ENCODE measurements around the gene GOSR2. TPM values are rescaled to one million over a fixed set of nuclear protein-coding genes. Genes with fewer than 3 reads are reported as not detected.

Gene GOSR2
- total RNA-seq, 3 donors from 2014 or later (not counting 1 experiment from before 2014, with no cell fraction given) = 55.7 to 66.7 (median 59.1) TPM

- no peaks in the 10 kb centered on the region for H3K36me3 ChIP-seq (ENCODE audit: control insufficient read depth, insufficient read depth, low read length)
- H3K9me3 Mint-ChIP-seq = no peaks in the 10 kb centered on the region
- TF ChIP-seq, protein P1, sequence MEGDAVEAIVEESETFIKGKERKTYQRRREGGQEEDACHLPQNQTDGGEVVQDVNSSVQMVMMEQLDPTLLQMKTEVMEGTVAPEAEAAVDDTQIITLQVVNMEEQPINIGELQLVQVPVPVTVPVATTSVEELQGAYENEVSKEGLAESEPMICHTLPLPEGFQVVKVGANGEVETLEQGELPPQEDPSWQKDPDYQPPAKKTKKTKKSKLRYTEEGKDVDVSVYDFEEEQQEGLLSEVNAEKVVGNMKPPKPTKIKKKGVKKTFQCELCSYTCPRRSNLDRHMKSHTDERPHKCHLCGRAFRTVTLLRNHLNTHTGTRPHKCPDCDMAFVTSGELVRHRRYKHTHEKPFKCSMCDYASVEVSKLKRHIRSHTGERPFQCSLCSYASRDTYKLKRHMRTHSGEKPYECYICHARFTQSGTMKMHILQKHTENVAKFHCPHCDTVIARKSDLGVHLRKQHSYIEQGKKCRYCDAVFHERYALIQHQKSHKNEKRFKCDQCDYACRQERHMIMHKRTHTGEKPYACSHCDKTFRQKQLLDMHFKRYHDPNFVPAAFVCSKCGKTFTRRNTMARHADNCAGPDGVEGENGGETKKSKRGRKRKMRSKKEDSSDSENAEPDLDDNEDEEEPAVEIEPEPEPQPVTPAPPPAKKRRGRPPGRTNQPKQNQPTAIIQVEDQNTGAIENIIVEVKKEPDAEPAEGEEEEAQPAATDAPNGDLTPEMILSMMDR (IDR thresholded peaks at IDR 0.05) = no peak
- peaks cover 6 to 9% of the 10 kb centered on the region in 2 donors for H3K4me1 Mint-ChIP-seq
- no peak overlapping the region for H3K4me3 Mint-ChIP-seq
- H3K27ac ChIP-seq (ENCODE audit: low read length) = no peak overlapping the region
- intact Hi-C loops (cut with micrococcal nuclease) = no loop called here
- H3K4me1 ChIP-seq (ENCODE audit: control insufficient read depth, insufficient read depth, low read length) = no peaks in the 10 kb centered on the region
- ATAC-seq = no peak
- no peak for DNase-seq
- 91% methylated on average over 9 of the region's 9 CpGs for WGBS (ENCODE audit: insufficient coverage)
- H3K9me3 ChIP-seq (ENCODE audit: control insufficient read depth, insufficient read depth, low read length) = no peaks in the 10 kb centered on the region
- H3K27me3 Mint-ChIP-seq (ENCODE audit: low read depth in 2 of 2) = no peaks in the 10 kb centered on the region
- no peak overlapping the region for H3K4me3 ChIP-seq (ENCODE audit: low read length)
- H3K27ac Mint-ChIP-seq = no peak overlapping the region
- H3K27me3 ChIP-seq (ENCODE audit: control insufficient read depth, insufficient read depth, low read length) = no peaks in the 10 kb centered on the region
- peaks cover 10% of the 10 kb centered on the region for H3K36me3 Mint-ChIP-seq
Measured at GRCh38 chr17:46964315-46965265, 41.6 kb downstream of the GOSR2 start.

GRCh38 chr17:46968224-46968834 lies 45.4 kb downstream of the GOSR2 start:
- no peaks in the 10 kb centered on the region for H3K36me3 Mint-ChIP-seq

GRCh38 chr17:46968896-46969295 lies 45.9 kb downstream of the GOSR2 start:
- no peak for DNase-seq
- WGBS (ENCODE audit: insufficient coverage) = 97% methylated on average over 8 of the region's 8 CpGs
- Histone ChIP-seq H3K36me3 (ENCODE audit: control insufficient read depth, insufficient read depth, low read length) (no peaks in the 10 kb centered on the region), H3K4me1 (ENCODE audit: control insufficient read depth, insufficient read depth, low read length) (no peaks in the 10 kb centered on the region), H3K27ac (ENCODE audit: low read length) (no peak overlapping the region), H3K9me3 (ENCODE audit: control insufficient read depth, insufficient read depth, low read length) (no peaks in the 10 kb centered on the region), H3K27me3 (ENCODE audit: control insufficient read depth, insufficient read depth, low read length) (no peaks in the 10 kb centered on the region), H3K4me3 (ENCODE audit: low read length) (no peak overlapping the region)
- H3K4me3 Mint-ChIP-seq = no peak overlapping the region
- H3K4me1 Mint-ChIP-seq = no peaks in the 10 kb centered on the region
- TF ChIP-seq, protein P1 (IDR thresholded peaks at IDR 0.05) = no peak
- ATAC-seq = no peak
- no peaks in the 10 kb centered on the region for H3K36me3 Mint-ChIP-seq
- no peak overlapping the region for H3K27ac Mint-ChIP-seq
- H3K9me3 Mint-ChIP-seq = no peaks in the 10 kb centered on the region
- intact Hi-C loops (cut with micrococcal nuclease) = no loop called here
- H3K27me3 Mint-ChIP-seq (ENCODE audit: low read depth in 2 of 2) = no peaks in the 10 kb centered on the region

More at GRCh38 chr17:46968224-46968834, 45.4 kb downstream of the GOSR2 start:
- H3K4me1 Mint-ChIP-seq = no peaks in the 10 kb centered on the region
- ATAC-seq = no peak
- H3K9me3 Mint-ChIP-seq = no peaks in the 10 kb centered on the region
- no peak overlapping the region for H3K27ac ChIP-seq (ENCODE audit: low read length)
- 91% methylated on average over 6 of the region's 6 CpGs for WGBS (ENCODE audit: insufficient coverage)
- no peaks in the 10 kb centered on the region for H3K4me1 ChIP-seq (ENCODE audit: control insufficient read depth, insufficient read depth, low read length)
- intact Hi-C loops (cut with micrococcal nuclease) = no loop called here
- H3K9me3 ChIP-seq (ENCODE audit: control insufficient read depth, insufficient read depth, low read length) = no peaks in the 10 kb centered on the region
- H3K27me3 ChIP-seq (ENCODE audit: control insufficient read depth, insufficient read depth, low read length) = no peaks in the 10 kb centered on the region
- H3K36me3 ChIP-seq (ENCODE audit: control insufficient read depth, insufficient read depth, low read length) = no peaks in the 10 kb centered on the region
- no peak for DNase-seq
- H3K27me3 Mint-ChIP-seq (ENCODE audit: low read depth in 2 of 2) = no peaks in the 10 kb centered on the region
- no peak overlapping the region for H3K4me3 ChIP-seq (ENCODE audit: low read length)
- no peak overlapping the region for H3K27ac Mint-ChIP-seq
- TF ChIP-seq, protein P1 (IDR thresholded peaks at IDR 0.05) = no peak
- H3K4me3 Mint-ChIP-seq = no peak overlapping the region

Measured in natural killer cell (primary cell).